T-cell (primary cell): Measurements from ENCODE around the gene KPNA5. TPM values are rescaled to one million over a fixed set of nuclear protein-coding genes. Genes with fewer than 3 reads are reported as not detected.
A peak's percentile ranks its signal among the peaks of the same experiment; 100 is the strongest.
"Not testable (repeated sequence)": the region's sequence is repeated elsewhere in the genome, so short reads cannot be mapped to it uniquely, and the experiment has no call there.

Experiments
- ATAC-seq, 4 experiments: fragments of 200-7000 bp in 3 of 4; fragments of 150-1000 bp in 1 of 4; cut with Tn5 transposase; replicated peaks in 1 of 4; 1 replicate in 3 of 4; 2 replicates in 1 of 4; pipeline ENCODE4 v1.10.0; 2021; ENCODE audit warnings: moderate library complexity in 3 of 4, mild to moderate bottlenecking in 2 of 4, moderate number of reproducible peaks in 1 of 4
- CTCF ChIA-PET, 2 donors: fragments of 300-600 bp; sonication (Branson Sonifier 250); formaldehyde crosslinking; loops; one replicate each; lab custom pipeline; 2022; ENCODE audit warnings: antibody characterized with exemption in 2 of 2; lab: Charles Lee
- POLR2A ChIA-PET, 2 donors: fragments of 300-600 bp; sonication (Branson Sonifier 250); formaldehyde crosslinking; loops; one replicate each; lab custom pipeline; 2022; ENCODE audit warnings: antibody characterized with exemption in 2 of 2; lab: Charles Lee
- DNase-seq, 35 experiments: peaks; one replicate each; pipeline versions ENCODE4 v3.0.0 to v3.0.0-alpha.2; 2013 to 2023
- H3K27ac ChIP-seq: one replicate; pipeline ENCODE4 v1.5.1; 2013; ENCODE audit warnings: low read length
- H3K27me3 ChIP-seq, 2 experiments: replicated peaks in 1 of 2; 1 replicate in 1 of 2; 2 replicates in 1 of 2; pipeline versions ENCODE4 v1.6.1 to v1.7.0; 2013; ENCODE audit warnings: low read length in 1 of 2, mixed read lengths in 1 of 2; ENCODE audit not compliant: control insufficient read depth in 2 of 2, insufficient read depth in 2 of 2; ENCODE audit errors: extremely low read depth in 1 of 2
- H3K36me3 ChIP-seq, 2 donors: 1 replicate in 1 of 2; 2 replicates in 1 of 2; pipeline versions ENCODE4 v1.6.1 to v1.7.0; 2013; ENCODE audit warnings: low read length in 1 of 2; ENCODE audit not compliant: control insufficient read depth in 2 of 2, insufficient read depth in 1 of 2; ENCODE audit errors: extremely low read depth in 1 of 2
- H3K4me1 ChIP-seq, 2 experiments: 1 replicate in 1 of 2; 2 replicates in 1 of 2; pipeline versions ENCODE4 v1.6.1 to v1.7.0; 2013; ENCODE audit warnings: low read length in 2 of 2, mixed read lengths in 1 of 2; ENCODE audit not compliant: insufficient read depth in 2 of 2, control insufficient read depth in 1 of 2; ENCODE audit errors: extremely low read depth in 1 of 2
- H3K4me3 ChIP-seq, 2 donors: 1 replicate in 1 of 2; 2 replicates in 1 of 2; pipeline versions ENCODE4 v1.5.1 to v1.7.0; 2013; ENCODE audit warnings: mild to moderate bottlenecking in 2 of 2, low read length in 1 of 2, moderate library complexity in 1 of 2; ENCODE audit not compliant: control insufficient read depth in 1 of 2; ENCODE audit errors: extremely low read depth in 1 of 2
- H3K9me3 ChIP-seq: 2 replicates; pipeline ENCODE4 v1.7.0; 2013
- H3K27ac Mint-ChIP-seq, 2 donors: one replicate each; pipeline ENCODE4 v1.8.0; 2020 to 2021; ENCODE audit warnings: mild to moderate bottlenecking in 2 of 2, mixed read lengths in 2 of 2
- H3K27me3 Mint-ChIP-seq, 2 donors: one replicate each; pipeline ENCODE4 v1.8.0; 2021 to 2022; ENCODE audit warnings: mixed read lengths in 2 of 2
- H3K36me3 Mint-ChIP-seq: one replicate; pipeline ENCODE4 v1.8.0; 2021; ENCODE audit warnings: mixed read lengths
- H3K4me1 Mint-ChIP-seq, 3 donors: one replicate each; pipeline ENCODE4 v1.8.0; 2020 to 2022; ENCODE audit warnings: mixed read lengths in 3 of 3, mild to moderate bottlenecking in 1 of 3
- H3K4me3 Mint-ChIP-seq, 3 donors: one replicate each; pipeline ENCODE4 v1.8.0; 2020 to 2022; ENCODE audit warnings: mild to moderate bottlenecking in 3 of 3, mixed read lengths in 3 of 3, moderate library complexity in 3 of 3
- H3K9me3 Mint-ChIP-seq, 3 donors: one replicate each; pipeline ENCODE4 v1.8.0; 2020 to 2022; ENCODE audit warnings: mixed read lengths in 3 of 3
- WGBS: methylation state at CpG from one replicate; pipeline ENCODE4 v1.1.5; 2013; ENCODE audit warnings: missing lambda C conversion rate; ENCODE audit not compliant: insufficient coverage; 5-methylcytosine and 5-hydroxymethylcytosine counted together
- total RNA-seq, 35 experiments: library from RNA in 6 of 35; stranded (reverse) in 6 of 35; fragments of 120-200 nt in 1 of 35; gene quantifications; one replicate each; pipeline versions ENCODE4 v1.2.1 to v1.2.4 and lab custom pipeline; 2013 to 2026

KPNA5 gene
- total RNA-seq, 5 donors from 2014 or later (not counting 1 experiment from before 2014, with no cell fraction given): 41.3 to 57.3 (median 45.6) TPM

DNA sequence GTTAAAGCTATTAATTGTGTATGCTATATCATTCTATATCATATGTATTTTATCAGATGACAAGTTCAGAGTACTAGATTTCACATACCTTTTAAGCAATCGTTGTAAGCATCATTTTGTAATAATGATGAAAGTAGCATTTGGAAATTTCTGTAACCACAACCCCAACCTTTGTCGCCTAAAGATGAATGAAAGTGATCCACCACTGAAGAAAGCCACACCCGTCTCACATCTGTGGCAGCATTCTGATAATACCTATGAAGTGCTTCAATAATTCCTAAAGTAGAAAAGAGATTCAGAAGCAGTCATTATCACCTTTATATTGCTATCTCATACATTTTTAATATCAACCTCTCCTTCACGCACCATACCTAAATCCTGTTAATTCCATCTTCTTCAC, 29.1 kb upstream of the KPNA5 start:
- H3K27ac ChIP-seq: no peak overlapping the region
- H3K27ac Mint-ChIP-seq: peak overlapping the region; percentile 0 to 21
- H3K27me3 Mint-ChIP-seq: no peaks in the 10 kb centered on the region
- peaks cover 24% of the 10 kb centered on the region for H3K36me3 Mint-ChIP-seq
- H3K4me3 Mint-ChIP-seq: no peak overlapping the region
- no peaks in the 10 kb centered on the region for H3K9me3 Mint-ChIP-seq
- H3K4me1 Mint-ChIP-seq: peaks cover 5 to 8% (median 7%) of the 10 kb centered on the region in 3 donors
- H3K4me1 ChIP-seq: no peaks in the 10 kb centered on the region
- ChIA-PET CTCF (interaction anchor here (0.9 to 1.0 kb wide), 2 partner anchors 89 to 435 kb away, joined by 3 to 4 read pairs; no protein-coding TSS in a partner anchor), POLR2A (interaction anchor here in 1 of 2 donors (0.6 kb wide), 1 partner anchor 15 kb away, joined by 3 read pairs; no protein-coding TSS in a partner anchor)
- peaks cover 0 to 25% of the 10 kb centered on the region in 2 donors for H3K36me3 ChIP-seq
- no peaks in the 10 kb centered on the region for H3K9me3 ChIP-seq
- no peak for DNase-seq
- 69% methylated on average over 2 of the region's 4 CpGs for WGBS
- no peak for ATAC-seq
- no peak overlapping the region for H3K4me3 ChIP-seq
- H3K27me3 ChIP-seq: no peaks in the 10 kb centered on the region

DNA sequence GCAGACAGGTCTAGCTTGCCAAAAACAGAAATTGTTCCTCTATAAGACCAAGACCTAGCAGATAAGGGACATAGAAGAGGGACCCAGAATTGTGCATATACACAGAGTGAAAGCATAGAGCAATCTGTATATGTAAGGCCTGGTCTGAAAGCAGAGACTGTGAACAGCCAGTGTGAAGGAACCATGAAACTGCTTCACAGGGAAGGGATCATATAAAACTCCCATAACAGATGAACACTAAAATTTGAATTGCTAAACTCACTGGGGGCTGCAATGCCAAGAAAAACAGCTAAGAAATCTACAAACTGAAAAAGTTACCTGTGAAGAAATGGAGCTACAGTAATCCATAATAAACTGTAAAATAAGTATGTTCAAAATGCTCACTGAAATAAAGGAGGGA, 19.4 kb upstream of the KPNA5 start:
- no peak for ATAC-seq
- CTCF ChIA-PET: interaction anchor here in 1 of 2 donors (0.8 kb wide), 1 partner anchor 24 kb away, joined by 3 read pairs; no protein-coding TSS in a partner anchor
- H3K4me3 Mint-ChIP-seq: no peak overlapping the region
- no peaks in the 10 kb centered on the region for H3K9me3 Mint-ChIP-seq
- peaks cover 28% of the 10 kb centered on the region for H3K36me3 Mint-ChIP-seq
- H3K36me3 ChIP-seq: peaks cover 0 to 15% of the 10 kb centered on the region in 2 donors
- H3K4me1 Mint-ChIP-seq: peaks cover 45 to 55% (median 48%) of the 10 kb centered on the region in 3 donors
- no peaks in the 10 kb centered on the region for H3K27me3 ChIP-seq
- POLR2A ChIA-PET: interaction anchor here (0.5 to 0.6 kb wide), 3 partner anchors 50 to 1040 kb away, joined by 3 to 7 read pairs (median 3); no protein-coding TSS in a partner anchor
- no peaks in the 10 kb centered on the region for H3K9me3 ChIP-seq
- DNase-seq: no peak
- H3K27ac ChIP-seq: no peak overlapping the region
- peaks cover 7 to 9% of the 10 kb centered on the region in 2 experiments for H3K4me1 ChIP-seq
- H3K4me3 ChIP-seq: no peak overlapping the region
- H3K27ac Mint-ChIP-seq: no peak overlapping the region
- no peaks in the 10 kb centered on the region for H3K27me3 Mint-ChIP-seq

DNA sequence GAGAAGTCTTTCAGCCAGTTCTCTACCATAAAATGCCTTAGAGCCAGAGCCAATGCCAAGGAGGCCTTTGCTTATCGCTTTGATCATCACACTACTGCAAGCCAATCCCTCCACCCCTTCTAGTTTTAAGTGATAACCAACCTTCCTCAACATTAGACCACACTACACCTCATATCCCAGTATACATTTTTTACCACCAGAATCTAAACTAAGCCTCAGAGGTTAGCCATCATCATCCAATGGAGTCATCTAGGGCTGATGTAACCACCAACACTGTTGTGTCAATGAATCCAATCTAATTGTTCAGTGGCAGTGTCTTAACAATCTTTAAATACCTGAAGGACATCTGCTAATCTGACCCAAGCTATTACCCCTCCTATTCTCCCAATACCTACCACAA, 18.8 kb upstream of the KPNA5 start:
- H3K27ac Mint-ChIP-seq: no peak overlapping the region
- no peak overlapping the region for H3K4me3 Mint-ChIP-seq
- peaks cover 7 to 13% of the 10 kb centered on the region in 2 experiments for H3K4me1 ChIP-seq
- ATAC-seq (no peak), DNase-seq (no peak)
- H3K36me3 ChIP-seq: peaks cover 0 to 15% of the 10 kb centered on the region in 2 donors
- H3K27me3 Mint-ChIP-seq: no peaks in the 10 kb centered on the region
- H3K36me3 Mint-ChIP-seq: peaks cover 25% of the 10 kb centered on the region
- ChIA-PET POLR2A (interaction anchor here (0.6 kb wide), 2 partner anchors 18 to 49 kb away, joined by 3 read pairs; no protein-coding TSS in a partner anchor), CTCF (interaction anchor here in 1 of 2 donors (0.8 kb wide), 1 partner anchor 24 kb away, joined by 3 read pairs; no protein-coding TSS in a partner anchor)
- no peaks in the 10 kb centered on the region for H3K9me3 ChIP-seq
- H3K4me3 ChIP-seq: no peak overlapping the region
- no peaks in the 10 kb centered on the region for H3K9me3 Mint-ChIP-seq
- H3K27me3 ChIP-seq: no peaks in the 10 kb centered on the region
- no peak overlapping the region for H3K27ac ChIP-seq
- peaks cover 50 to 61% (median 53%) of the 10 kb centered on the region in 3 donors for H3K4me1 Mint-ChIP-seq
- 92% methylated on average over 1 of the region's 1 CpG for WGBS

DNA sequence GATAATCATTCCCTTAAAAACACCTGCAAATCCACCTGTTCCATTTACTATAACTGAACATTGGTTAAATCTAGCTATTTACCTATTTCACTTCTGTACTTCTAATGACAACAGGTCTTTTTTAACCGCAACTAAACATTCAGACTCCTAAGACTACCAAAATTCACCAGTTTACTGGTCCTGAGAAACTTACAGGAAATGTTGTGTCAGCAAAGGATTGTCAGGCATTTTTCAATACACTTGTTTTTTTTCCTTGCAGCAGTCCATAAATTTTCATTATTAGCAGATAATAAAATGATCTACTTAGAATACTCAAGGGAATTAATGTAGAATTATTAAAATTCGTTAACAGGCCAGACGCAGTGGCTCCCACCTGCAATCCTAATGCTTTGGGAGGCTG, 17.7 kb upstream of the KPNA5 start:
- H3K4me3 ChIP-seq: no peak overlapping the region
- H3K36me3 ChIP-seq: peaks cover 0 to 8% of the 10 kb centered on the region in 2 donors
- ChIA-PET CTCF (no interaction called here), POLR2A (interaction anchor here in 1 of 2 donors (0.5 kb wide), 1 partner anchor 75 kb away, joined by 3 read pairs; no protein-coding TSS in a partner anchor)
- H3K27me3 ChIP-seq: no peaks in the 10 kb centered on the region
- Mint-ChIP-seq H3K27me3 (no peaks in the 10 kb centered on the region), H3K36me3 (peaks cover 22% of the 10 kb centered on the region), H3K4me3 (no peak overlapping the region), H3K9me3 (no peaks in the 10 kb centered on the region), H3K27ac (no peak overlapping the region), H3K4me1 (peaks cover 60 to 71% (median 62%) of the 10 kb centered on the region in 3 donors)
- peaks cover 13 to 22% of the 10 kb centered on the region in 2 experiments for H3K4me1 ChIP-seq
- ATAC-seq: no peak
- DNase-seq: no peak
- H3K9me3 ChIP-seq: no peaks in the 10 kb centered on the region
- H3K27ac ChIP-seq: no peak overlapping the region
- no CpG with 5 or more reads among the region's 3 CpGs for WGBS

DNA sequence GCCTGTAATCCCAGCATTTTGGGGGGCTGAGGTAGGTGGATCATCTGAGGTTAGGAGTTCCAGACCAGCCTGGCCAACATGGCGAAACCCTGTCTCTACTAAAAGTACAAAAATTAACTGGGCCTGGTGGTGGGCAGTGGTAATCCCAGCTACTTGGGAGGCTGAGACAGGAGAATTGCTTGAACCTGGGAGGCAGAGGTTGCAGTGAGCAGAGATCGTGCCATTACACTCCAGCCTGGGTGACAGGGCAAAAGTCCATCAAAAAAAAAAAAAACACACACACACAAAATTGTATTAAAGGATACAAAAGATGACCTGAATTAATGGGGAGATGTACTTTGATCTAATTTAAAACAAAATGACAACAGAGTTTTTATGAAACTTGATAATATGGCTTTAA, 16.8 kb upstream of the KPNA5 start:
- H3K9me3 ChIP-seq, POLR2A ChIA-PET, H3K27ac ChIP-seq, ATAC-seq, DNase-seq, H3K4me3 ChIP-seq, H3K27me3 Mint-ChIP-seq, H3K9me3 Mint-ChIP-seq, H3K36me3 ChIP-seq, H3K27ac Mint-ChIP-seq, H3K27me3 ChIP-seq: not testable (repeated sequence)
- peaks cover 60 to 71% (median 62%) of the 10 kb centered on the region in 3 donors for H3K4me1 Mint-ChIP-seq
- peaks cover 19 to 23% of the 10 kb centered on the region in 2 experiments for H3K4me1 ChIP-seq
- CTCF ChIA-PET: interaction anchor here in 1 of 2 donors (0.5 to 0.7 kb wide), 2 partner anchors 300 to 410 kb away, joined by 3 read pairs; no protein-coding TSS in a partner anchor
- H3K36me3 Mint-ChIP-seq: peaks cover 22% of the 10 kb centered on the region
- WGBS: no CpG with 5 or more reads among the region's 2 CpGs
- peak overlapping the region in 1 of 3 donors; percentile 32 for H3K4me3 Mint-ChIP-seq

DNA sequence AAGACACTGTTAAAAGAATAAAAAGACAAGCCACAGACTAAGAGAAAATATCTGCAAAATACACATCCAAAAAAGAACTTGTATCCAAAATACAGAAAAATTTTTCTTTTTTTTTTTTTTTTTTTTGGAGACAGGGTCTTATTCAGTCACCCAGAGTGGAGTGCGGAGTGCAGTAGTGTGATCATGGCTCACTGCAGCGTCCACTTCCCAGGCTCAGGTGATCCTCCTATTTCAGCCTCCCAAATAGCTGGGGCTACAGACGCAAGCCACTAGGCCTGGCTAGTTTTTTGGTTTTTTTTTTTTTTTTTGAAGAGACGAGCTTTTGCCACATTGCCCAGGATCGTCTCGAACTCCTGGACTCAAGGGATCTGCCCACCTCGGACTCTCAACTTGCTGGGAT, 15.5 kb upstream of the KPNA5 start:
- Mint-ChIP-seq H3K27ac (no peak overlapping the region), H3K9me3 (no peaks in the 10 kb centered on the region), H3K27me3 (peaks cover 2 to 3% of the 10 kb centered on the region in 2 donors), H3K4me3 (peak overlapping the region; percentile 2 to 86 (median 28)), H3K36me3 (peaks cover 16% of the 10 kb centered on the region), H3K4me1 (peaks cover 57 to 63% (median 59%) of the 10 kb centered on the region in 3 donors)
- CTCF ChIA-PET: interaction anchor here (0.7 to 1.3 kb wide), 2 partner anchors 24 to 388 kb away, joined by 3 to 5 read pairs; no protein-coding TSS in a partner anchor
- H3K27me3 ChIP-seq: peaks cover 0 to 3% of the 10 kb centered on the region in 2 experiments
- no peak overlapping the region for H3K27ac ChIP-seq
- no peak overlapping the region for H3K4me3 ChIP-seq
- H3K4me1 ChIP-seq: peaks cover 19 to 23% of the 10 kb centered on the region in 2 experiments
- 96% methylated on average over 4 of the region's 7 CpGs for WGBS
- POLR2A ChIA-PET: interaction anchor here in 1 of 2 donors (1.0 kb wide), 1 partner anchor 449 kb away, joined by 5 read pairs; no protein-coding TSS in a partner anchor
- no peaks in the 10 kb centered on the region for H3K9me3 ChIP-seq
- ATAC-seq (no peak), DNase-seq (no peak)
- peaks cover 0 to 5% of the 10 kb centered on the region in 2 donors for H3K36me3 ChIP-seq
